GM18870 (cell line): ENCODE measurements around the gene MYOF.
"Not testable (repeated sequence)": the region's sequence is repeated elsewhere in the genome, so short reads cannot be mapped to it uniquely, and the experiment has no call there.

Experiments
- ATAC-seq: cut with Tn5 transposase; IDR thresholded peaks from one replicate; pipeline ENCODE4 v1.9.1; 2021; ENCODE audit warnings: moderate library complexity; ENCODE audit not compliant: unreplicated experiment

The MYOF gene

GRCh38 chr10:93299606-93300287, 182.4 kb downstream of the MYOF start:
- ATAC-seq, result no peak

GRCh38 chr10:93299195-93299594, 182.9 kb downstream of the MYOF start:
- ATAC-seq, result no peak

GRCh38 chr10:93296151-93296550, 186.0 kb downstream of the MYOF start:
- no peak for ATAC-seq

- ATAC-seq, result no peak
These were observed 188.1 kb downstream of the MYOF start for GRCh38 chr10:93293999-93294398.

- no peak for ATAC-seq
These were observed 191.3 kb downstream of the MYOF start for GRCh38 chr10:93290661-93291354.

- ATAC-seq, result no peak
These were observed 193.2 kb downstream of the MYOF start for GRCh38 chr10:93288679-93289634.

- ATAC-seq, result no peak
These were observed 194.4 kb downstream of the MYOF start for GRCh38 chr10:93287775-93288174.

- ATAC-seq, result not testable (repeated sequence)
These were observed 197.9 kb downstream of the MYOF start for GRCh38 chr10:93284246-93284645.

GRCh38 chr10:93281367-93281720, 200.8 kb downstream of the MYOF start:
- ATAC-seq, result no peak

GRCh38 chr10:93280699-93281366, 201.3 kb downstream of the MYOF start:
- no peak for ATAC-seq

GRCh38 chr10:93280121-93280698, 201.9 kb downstream of the MYOF start:
- no peak for ATAC-seq

GRCh38 chr10:93277360-93277759, 204.8 kb downstream of the MYOF start:
- ATAC-seq, result no peak

GRCh38 chr10:93274419-93274818, 207.7 kb downstream of the MYOF start:
- no peak for ATAC-seq

- ATAC-seq, result no peak
These were observed 209.1 kb downstream of the MYOF start for GRCh38 chr10:93272884-93273675.

- no peak for ATAC-seq
These were observed 210.8 kb downstream of the MYOF start for GRCh38 chr10:93271347-93271746.

- no peak for ATAC-seq
These were observed 212.9 kb downstream of the MYOF start for GRCh38 chr10:93269281-93269680.

GRCh38 chr10:93268021-93268420, 214.1 kb downstream of the MYOF start:
- ATAC-seq, result no peak

GRCh38 chr10:93267521-93267920, 214.6 kb downstream of the MYOF start:
- ATAC-seq, result peak; percentile 99

GRCh38 chr10:93266858-93267257, 215.3 kb downstream of the MYOF start:
- ATAC-seq, result no peak
